ENCODE results near the gene RCCD1. TPM values are rescaled to one million over a fixed set of nuclear protein-coding genes. Genes with fewer than 3 reads are reported as not detected.

The RCCD1 gene
- total RNA-seq, 1 experiment from 2014 or later, result 22.8 TPM

DNA sequence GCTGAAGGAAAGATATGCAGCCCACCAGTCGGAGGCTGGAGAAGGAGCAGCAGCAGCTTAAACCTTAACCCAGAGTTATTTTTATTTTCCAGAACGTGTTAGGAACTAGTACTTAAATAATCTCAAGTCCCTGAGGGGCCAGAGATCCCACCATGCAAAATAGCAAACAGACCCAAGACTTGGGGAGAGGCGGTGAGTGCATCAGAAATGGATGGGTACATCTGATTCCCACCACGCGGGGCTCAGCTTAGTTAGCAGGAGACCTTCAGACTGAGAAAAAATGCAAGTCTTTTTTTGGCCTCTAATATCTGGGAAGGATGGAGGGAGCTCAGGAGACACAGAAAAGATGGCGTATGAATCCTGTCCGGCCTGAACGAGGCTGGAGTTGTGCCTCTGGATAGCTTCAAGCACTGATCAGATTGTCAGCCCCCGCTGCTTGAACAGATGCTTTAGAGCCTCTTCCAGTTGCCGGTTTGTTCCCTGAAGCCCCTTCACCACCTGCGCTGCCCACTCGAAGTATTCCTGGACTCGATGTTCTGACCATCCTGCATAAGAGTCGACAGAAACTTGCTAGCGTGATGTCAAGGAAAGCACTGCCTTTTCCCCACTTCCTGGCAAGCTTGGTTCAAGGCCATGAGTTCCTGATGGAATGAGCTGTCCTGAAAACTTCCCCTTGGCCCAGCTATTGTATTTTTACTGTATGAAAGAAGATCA lies 23.7 kb upstream of the RCCD1 start:
- H3K14ac ChIP-seq (ENCODE audit: insufficient read depth, low read length), result no peak overlapping the region
- peaks cover 14% of the 10 kb centered on the region for H3K23me2 ChIP-seq (ENCODE audit: insufficient read length, low read depth, low read length, poor library complexity, severe bottlenecking)
- H4K8ac ChIP-seq (replicated peaks; ENCODE audit: insufficient read length, low read depth, low read length), result no peak overlapping the region
- no peak for TF ChIP-seq CTCF (conservative IDR thresholded peaks at IDR 0.05)
- no peaks in the 10 kb centered on the region for H4K20me1 ChIP-seq (ENCODE audit: control insufficient read depth, insufficient read depth, insufficient read length)
- H3K4me3 Mint-ChIP-seq, result peak overlapping the region; percentile 90 to 94
- no peak overlapping the region for H2BK120ac ChIP-seq (ENCODE audit: low read depth, low read length, poor library complexity, severe bottlenecking)
- H2BK15ac ChIP-seq (ENCODE audit: low read depth, low read length), result no peak overlapping the region
- H4K91ac ChIP-seq (ENCODE audit: insufficient read length, low read depth, low read length), result no peak overlapping the region
- H3K27ac Mint-ChIP-seq, result no peak overlapping the region
- H3K56ac ChIP-seq (ENCODE audit: insufficient read length, low read depth, low read length), result no peak overlapping the region
- H2AK5ac ChIP-seq (ENCODE audit: insufficient read length, low read length), result no peak overlapping the region
- H3K4ac ChIP-seq (ENCODE audit: low read depth, low read length), result no peak overlapping the region
- H3K79me1 ChIP-seq (ENCODE audit: insufficient read depth, low read depth, low read length, poor library complexity, severe bottlenecking), result no peaks in the 10 kb centered on the region
- H3K4me2 ChIP-seq (ENCODE audit: insufficient read depth, insufficient read length, low read length), result no peak overlapping the region
- no peaks in the 10 kb centered on the region; the same call in 1 of the 2 replicates for H3K79me2 ChIP-seq (ENCODE audit: insufficient read depth, low read length)
- no peaks in the 10 kb centered on the region; a peak in 2 of 5 replicates for H3K9me3 Mint-ChIP-seq
- no peak overlapping the region for H2BK12ac ChIP-seq (ENCODE audit: insufficient read length, low read depth, low read length)
- no peak overlapping the region for H3K18ac ChIP-seq (ENCODE audit: insufficient read length, low read depth, low read length)
- H3K36me3 Mint-ChIP-seq (ENCODE audit: insufficient read depth in 1 of 3, low read depth in 3 of 3), result peaks cover 0 to 2% (median 0%) of the 10 kb centered on the region in 3 experiments; a peak in 3 of 7 replicates
- peaks cover 16 to 21% of the 10 kb centered on the region in 2 experiments for H3K4me1 Mint-ChIP-seq
- no peak for DNase-seq
- no peak overlapping the region for H3K27ac ChIP-seq (ENCODE audit: insufficient read length, low read depth, low read length)
- no peaks in the 10 kb centered on the region for H3K27me3 ChIP-seq (ENCODE audit: insufficient read depth, low read length)
- no peaks in the 10 kb centered on the region for H3K4me1 ChIP-seq (ENCODE audit: insufficient read depth, low read length)
- no peak overlapping the region for H3K9ac ChIP-seq (ENCODE audit: extremely low read depth, insufficient read length, low read length)
- H3K9me3 ChIP-seq (ENCODE audit: control insufficient read depth, low read depth, low read length), result no peaks in the 10 kb centered on the region
- H3T11ph ChIP-seq (ENCODE audit: low read length), result no peak overlapping the region
- H2BK5ac ChIP-seq (ENCODE audit: insufficient read length, low read length), result no peak overlapping the region
- peaks cover 11% of the 10 kb centered on the region for H3K27me3 Mint-ChIP-seq (ENCODE audit: low read depth)
- H4K5ac ChIP-seq (ENCODE audit: insufficient read length, low read depth, low read length), result no peak overlapping the region
- H3K23ac ChIP-seq (ENCODE audit: insufficient read length, low read depth, low read length), result no peak overlapping the region
- H2AFZ ChIP-seq (ENCODE audit: low read length), result no peak overlapping the region
- no peak overlapping the region for H2BK20ac ChIP-seq (ENCODE audit: low read depth, low read length, poor library complexity, severe bottlenecking)
- no CpG with 5 or more reads among the region's 15 CpGs for WGBS (ENCODE audit: extremely low coverage, insufficient read length, low lambda C conversion rate)

All from H9 (cell line).